AG08395 (cell line): ENCODE results near the gene CERS3.
"Not testable (repeated sequence)": the region's sequence is repeated elsewhere in the genome, so short reads cannot be mapped to it uniquely, and the experiment has no call there.

ENCODE experiments used
- DNase-seq: peaks from one replicate; pipeline ENCODE4 v3.0.0; 2012; ENCODE audit warnings: mixed read lengths, low spot score

CERS3 gene

DNA sequence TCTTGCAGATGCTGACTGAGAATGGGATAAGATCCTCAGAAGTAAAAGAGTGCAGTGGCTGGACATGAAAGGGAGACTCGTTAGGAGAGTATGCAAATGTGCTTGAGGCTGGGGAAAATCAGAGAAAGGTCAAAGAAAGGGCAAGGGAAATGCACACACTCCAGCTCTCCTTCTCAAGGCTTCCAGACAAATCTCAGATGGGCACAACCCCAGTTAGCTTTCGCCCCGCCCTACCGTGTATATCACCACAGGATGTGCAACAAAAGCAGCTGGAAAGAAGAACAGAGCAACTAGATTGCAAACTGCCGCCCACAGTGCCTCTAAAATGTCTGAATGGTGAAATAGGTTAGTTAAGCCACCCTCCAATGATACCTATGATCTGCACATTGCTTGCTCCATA, 63.9 kb downstream of the CERS3 start:
- DNase-seq, result no peak

DNA sequence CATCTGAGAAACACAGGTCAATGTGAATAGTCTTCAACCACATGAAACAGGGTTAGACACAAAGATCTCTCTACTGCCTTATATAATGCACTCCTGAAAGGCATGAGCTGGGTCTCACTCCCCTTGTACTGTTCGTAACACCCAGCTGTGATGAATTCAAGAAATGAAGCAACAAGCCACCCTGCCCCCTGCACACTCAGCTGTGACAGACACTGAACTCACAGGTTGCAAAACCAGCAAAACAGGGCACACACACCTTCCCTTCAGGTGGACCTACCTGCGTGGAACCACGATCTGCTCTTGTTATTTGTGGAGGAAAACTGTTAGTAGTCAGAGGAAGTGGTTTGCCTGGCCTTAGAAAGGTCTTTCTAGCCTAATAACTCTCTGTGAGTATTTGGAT, 64.5 kb downstream of the CERS3 start:
- DNase-seq, result no peak

DNA sequence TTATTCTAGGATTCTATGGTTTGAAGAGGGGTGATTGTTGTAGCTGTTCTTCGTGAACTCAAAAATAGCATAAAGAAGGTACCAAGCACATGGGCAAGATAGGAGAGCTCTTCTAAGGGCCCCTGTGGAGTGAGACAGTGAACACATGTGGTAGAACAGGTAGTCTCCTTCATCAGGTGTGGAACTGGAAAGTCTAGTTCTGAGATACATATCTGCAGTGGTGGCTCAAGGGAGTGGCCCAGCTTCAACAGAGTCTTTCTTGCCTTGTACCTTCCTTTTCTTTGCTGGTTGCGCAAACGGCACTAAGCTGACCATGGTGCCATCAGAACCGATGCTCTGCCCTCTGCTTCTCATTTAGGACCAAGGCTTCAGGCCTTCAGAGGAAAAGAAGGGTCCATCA, 65.2 kb downstream of the CERS3 start:
- no peak for DNase-seq

DNA sequence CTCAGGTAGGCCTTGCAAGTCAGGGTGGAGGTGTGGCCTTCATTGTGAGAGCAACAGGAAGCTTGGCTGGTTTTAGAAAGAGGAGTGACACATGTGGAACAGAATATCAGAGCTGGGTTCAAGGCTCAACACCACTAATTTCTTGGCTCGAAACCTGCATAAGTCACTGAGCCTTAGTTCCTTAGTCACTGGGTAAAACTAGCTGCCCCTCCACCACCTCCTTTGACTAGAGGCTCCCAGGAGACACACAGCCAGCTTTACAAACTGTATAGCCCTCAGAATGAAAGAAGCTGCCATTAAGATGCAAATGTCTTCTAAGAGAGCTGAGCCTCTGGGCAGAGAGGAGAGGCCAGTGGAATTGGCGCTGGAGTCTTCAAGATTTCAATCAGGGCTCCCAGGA, 67.7 kb downstream of the CERS3 start:
- DNase-seq, result no peak

DNA sequence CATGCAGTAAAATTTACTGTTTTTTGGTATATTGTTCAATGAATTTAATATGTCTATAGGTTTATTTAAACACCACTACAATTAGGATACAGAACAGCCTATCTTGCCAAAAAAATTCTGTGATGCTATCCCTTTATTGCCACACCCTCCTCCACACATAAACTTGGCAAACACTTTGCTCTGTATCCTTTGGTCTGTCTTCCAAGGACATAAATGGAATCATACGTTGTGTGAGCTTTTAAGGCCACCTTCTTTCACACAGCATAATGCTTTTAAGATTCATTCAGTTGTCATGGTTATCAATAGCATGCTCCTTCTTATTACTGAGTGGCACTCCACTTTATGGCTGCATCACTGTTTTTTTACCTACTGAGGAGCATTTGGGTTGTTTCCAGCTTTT, 71.5 kb downstream of the CERS3 start:
- DNase-seq, result no peak

DNA sequence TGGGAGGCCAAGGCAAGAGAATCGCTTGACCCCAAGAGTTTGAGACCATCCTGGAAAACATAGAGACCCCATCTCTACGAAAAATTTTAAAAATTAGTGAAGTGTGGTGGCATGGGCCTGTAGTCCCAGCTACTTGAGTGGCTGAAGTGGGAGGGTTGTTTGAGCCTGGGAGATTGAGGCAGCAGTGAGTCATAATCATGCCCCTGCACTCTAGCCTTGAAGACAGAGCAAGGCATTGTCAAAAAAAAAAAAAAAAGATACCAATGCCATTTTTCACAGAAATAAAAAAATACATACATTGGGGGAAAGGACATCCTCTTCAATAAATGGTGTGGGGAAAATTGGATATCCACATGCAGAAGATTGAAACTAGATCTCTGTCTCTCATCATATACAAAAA, 74.6 kb downstream of the CERS3 start:
- DNase-seq, result no peak

DNA sequence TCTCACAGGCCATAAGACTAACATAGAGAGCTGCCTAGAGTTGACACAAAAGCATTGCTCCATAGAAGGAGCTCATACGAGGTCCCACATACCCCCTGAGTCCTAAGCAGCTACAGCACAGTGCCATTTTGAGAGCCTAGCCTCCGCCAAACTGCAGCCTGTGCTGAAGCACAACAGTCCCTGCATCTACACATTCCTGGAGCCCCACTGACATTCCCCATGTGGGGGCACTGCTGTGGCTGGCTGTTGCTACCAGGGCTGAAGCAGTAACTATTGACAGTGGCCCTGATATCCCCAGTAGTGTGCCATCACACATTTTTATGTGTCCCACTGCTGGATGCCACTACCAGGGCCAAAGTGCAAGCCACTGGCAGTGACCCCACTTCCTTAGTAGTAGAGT, 80.3 kb downstream of the CERS3 start:
- no peak for DNase-seq

DNA sequence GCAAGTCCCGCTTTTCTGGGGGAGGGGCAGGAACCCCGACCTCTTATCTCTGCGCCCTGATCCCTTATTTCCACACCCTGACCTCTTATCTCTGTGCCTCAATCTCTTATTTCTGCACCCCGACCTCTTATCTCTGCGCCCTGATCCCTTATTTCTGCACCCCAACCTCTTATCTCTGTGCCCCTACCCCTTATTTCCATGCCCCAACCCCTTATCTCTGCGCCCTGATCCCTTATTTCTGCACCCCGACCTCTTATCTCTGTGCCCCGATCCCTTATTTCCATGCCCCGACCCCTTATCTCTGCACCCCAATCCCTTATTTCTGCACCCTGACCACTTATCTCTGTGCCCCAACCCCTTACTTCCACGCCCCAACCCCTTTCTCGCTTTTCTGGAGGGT, 87.7 kb downstream of the CERS3 start:
- not testable (repeated sequence) for DNase-seq

DNA sequence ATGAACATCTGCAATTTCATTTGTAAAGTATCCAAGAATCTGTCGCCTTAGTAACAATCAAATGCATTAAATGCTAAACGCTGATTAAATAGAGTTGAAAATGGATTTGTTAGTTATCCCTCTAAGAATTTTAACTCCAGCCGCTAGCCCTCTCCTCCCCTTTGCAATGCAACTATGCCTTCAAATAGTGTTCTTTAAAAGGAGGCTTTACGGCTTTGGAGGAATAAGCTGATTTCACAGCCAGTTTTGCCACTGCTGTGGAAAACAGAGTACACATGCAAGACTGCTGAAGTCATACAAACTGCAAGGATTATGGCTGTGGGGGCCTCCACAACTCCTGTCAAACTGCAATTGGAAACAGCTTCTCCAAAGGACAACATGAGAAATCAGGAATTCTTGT, 89.2 kb downstream of the CERS3 start:
- DNase-seq, result no peak

DNA sequence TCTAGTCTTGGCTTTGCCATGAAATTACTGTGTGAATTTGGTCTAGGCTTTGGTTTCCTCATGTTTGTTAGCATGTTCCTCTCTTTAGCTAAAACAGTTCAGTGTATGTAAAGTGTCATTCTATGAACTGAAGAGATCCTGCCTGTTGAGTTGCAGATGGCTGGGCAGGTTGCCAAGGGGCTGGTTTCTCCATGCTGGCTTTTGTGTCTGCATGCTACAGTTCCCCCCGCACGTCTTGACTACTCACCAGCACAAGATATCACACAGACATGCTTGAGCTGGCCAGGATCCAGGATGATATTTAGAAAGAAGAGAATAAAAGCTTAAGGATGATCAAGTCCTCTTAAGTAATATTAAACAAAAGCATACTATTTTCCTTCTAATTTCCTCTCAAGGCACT, 90.2 kb downstream of the CERS3 start:
- DNase-seq, result no peak

DNA sequence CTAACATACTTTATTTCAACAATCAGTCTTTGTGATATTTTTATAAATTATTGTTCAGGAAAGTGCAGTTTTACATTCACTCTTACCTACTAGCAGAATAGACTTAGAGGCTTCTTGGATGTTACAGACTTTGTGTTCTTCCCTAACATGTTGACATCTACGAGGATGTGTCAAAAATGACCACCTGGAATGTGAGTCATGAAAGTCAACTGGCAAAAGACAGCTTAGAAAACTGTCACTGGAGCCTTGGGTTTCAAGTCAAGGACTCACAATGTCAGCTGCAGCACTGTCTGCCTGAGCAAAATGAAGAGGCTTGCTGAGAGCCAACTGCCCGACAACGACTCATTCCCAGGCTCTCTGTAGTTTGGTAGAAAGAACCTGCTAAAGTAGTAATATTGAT, 91.5 kb downstream of the CERS3 start:
- no peak for DNase-seq

DNA sequence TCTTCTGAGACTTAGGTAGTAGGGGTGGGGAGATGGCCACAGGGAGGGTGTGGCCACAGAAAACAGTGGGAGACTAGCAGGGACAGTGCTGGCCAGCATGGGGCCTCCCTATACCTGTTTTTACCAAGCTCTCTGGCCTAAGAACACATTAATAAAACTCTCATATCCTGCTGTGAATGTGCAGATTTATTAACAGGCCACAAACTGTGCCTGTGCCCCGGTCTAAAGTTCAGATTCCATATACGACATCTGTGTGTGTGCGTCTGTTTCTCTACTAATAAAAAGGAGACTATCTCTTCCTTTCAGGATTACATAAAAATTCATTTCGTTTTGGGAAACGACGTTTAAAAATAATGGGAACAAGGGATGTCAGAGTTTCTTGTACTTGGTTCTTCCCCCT, 94.2 kb downstream of the CERS3 start:
- no peak for DNase-seq

DNA sequence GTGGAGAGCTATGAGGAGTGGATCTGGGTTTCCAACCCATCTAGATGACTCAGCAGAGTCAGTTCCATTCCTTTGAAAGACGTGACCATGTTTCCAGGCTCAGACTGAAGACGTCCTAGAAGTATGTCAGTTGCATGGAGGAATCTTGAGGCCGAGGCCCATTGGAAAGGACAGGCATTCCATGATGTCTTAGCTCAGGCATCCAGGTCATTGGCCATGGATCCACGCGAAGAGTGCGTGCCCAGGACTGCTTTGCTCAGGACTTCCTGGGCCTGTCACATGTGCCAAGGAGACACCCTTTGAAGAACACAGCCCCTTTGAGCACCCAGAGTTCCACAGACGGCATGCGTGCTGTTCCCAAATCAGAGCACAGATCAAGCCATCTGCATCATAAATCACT, 94.7 kb downstream of the CERS3 start:
- DNase-seq, result no peak

DNA sequence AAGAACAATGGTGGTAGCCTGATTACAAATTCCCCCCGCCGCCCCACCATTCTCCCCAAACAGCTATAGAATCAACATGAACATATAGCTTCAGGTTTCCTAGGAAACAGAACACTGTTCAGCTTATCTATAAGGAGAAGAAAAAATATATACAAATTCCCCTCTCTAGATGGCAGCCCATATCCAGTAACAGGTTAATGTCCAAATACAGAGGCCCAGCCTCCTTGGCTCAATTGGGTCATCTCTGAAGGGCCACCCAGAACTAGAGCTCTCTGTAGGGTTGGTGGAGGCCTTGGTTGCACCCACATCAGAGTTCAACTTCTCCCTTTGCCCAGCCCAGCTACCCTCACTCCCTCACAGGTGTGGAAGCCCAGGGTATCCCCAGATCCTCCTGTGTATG, 95.4 kb downstream of the CERS3 start:
- DNase-seq, result no peak

DNA sequence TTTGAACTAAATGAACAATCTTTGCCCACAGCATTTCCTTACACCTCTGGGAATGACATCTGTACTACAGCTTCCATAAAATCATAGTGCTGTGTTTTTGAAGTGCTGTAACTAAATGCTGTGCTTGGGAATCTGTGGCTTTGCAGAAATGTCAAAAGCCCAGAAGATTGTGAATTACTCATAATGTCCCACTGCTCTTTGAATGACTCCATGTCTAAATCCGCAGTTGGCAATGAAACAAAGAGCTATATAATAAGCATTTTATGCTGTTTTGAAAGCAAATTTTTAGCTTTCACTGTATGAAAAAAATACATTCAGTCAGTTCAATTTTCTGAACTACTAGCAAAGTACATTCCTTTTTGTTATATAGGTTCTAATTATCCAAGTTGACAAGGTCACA, 98.3 kb downstream of the CERS3 start:
- no peak for DNase-seq

DNA sequence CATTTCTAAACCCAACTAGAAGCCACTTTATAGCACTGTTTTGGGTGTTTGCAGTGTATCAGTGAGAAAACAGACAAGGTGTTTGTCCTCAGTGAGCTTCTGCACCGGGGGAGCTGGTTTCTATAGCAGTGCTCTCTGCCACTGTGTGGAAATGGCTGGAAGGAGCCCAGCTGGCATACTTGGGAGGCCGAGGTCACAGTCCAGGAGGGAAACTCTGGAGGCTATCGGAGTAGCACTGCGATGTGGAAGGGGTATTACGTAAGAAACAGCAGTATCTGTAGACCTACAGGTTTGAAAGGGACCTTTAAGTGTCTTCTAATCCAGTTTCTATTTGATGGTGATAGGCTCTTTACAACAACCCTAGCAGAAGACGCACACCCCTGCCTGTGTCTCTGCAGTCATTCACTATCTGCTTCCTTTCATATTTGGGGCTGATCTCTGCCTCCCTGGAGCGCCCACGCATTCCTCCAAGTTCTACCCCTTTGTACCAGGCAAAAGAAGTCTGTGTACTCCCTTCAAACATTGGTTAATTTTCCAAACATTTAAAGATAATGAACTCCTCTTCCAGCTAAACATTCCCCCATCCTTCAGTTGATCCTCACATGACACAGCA, 99.5 kb downstream of the CERS3 start:
- no peak for DNase-seq

DNA sequence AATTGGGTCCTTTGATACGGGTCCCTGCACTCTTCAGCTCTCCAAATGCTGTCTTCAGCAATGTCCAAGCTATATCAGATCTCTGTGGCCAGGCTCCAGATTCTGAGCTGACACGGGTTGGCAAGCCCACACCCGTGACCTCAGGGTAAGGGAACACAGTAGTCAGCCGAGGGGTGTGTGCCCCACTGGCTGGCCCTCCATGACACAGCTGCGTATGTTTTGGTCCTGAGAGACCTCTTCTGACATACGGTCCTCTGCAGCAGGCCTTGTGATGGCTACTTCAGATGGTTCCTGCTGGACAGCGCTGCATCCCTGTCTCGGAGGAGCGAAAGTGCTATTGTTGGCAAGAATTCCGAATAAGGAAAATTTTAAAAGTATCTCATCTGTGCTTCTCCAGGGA, 101.8 kb downstream of the CERS3 start:
- no peak for DNase-seq

DNA sequence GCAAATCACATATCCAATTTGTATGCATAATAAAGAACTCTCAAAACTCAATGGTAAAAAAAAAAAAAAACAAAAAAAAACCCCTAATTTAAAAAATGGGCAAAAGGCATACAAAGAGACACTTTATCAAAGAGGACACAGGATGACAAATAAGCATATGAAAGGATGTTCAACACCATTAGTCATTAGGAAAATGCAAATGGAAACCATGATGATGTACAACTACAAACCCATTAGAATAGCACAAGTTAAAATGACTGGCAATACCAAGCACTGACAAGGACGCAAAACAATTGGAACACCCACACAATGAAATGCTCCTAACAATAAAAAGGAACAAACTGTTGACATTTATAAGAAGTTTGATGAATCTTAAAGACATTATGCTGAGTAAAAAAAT, 123.6 kb downstream of the CERS3 start:
- DNase-seq, result no peak

DNA sequence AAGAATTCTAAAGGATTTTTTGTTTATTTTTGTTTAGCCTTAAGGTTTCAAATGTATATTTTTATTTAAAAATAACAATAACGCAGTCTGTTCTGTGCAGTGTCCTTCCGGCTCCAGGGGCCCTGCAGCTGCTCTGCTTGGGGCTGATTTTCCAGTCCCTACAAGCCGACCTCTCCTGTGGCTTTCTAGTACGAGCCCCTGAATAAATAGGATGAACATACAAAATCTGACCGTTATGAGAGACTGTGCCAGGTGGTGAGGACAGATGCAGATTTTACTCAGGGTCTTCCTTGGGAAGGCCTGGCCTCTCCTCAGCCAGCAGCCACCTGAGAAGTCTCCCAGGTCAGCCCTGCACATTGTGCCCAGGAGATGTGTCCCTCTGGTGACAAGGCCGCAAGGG, 127.8 kb downstream of the CERS3 start:
- no peak for DNase-seq

DNA sequence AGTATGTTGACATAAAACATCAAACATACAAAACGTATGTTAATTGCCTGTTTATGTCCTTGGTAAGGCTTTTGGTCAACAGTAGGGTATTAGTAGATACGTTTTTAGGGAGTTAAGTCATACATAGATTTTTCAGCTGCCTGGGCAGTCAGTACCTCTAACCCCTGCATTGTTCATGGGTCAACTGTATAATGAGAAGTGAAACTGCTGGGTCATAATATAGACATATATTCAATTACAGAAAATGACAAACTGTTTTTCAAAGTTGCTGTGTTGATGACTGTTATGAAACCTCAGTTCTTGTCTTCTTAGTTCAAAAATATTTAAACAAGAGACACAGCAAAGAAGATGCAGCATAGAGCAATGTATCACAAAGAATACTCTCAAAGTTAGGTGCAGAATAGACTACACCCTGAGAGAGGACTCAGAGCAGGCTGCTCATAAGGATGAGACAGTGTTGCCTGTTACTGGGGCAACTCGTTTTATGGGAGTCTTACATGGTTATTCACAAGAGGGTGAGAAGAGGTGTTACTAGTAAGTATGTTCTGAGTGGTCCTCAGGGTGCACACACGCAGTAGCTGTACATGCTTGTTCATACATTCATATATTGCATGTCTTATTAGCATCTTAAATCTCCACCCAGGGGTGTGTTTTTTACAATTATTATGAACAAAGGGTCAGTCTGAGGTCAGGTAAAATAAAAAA, 133.9 kb downstream of the CERS3 start:
- DNase-seq, result no peak

DNA sequence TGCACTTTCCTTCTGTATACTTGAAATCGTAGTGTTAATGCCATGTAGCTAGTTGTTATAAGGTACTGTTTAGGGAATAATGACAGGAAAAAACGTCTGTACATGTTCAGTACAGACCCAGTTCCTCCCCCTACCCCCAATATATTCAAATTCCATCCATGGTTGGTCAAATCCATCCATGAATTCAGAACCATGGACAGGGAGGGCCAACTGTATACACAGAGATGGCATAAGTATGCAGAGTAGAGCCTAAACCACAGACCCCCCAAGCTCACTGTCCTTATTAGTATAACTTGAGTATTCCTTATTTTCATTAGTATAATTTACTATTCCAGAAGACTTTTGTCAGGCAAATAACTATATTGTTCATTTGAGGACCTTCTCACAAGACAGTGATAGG, 135.7 kb downstream of the CERS3 start:
- DNase-seq, result no peak

DNA sequence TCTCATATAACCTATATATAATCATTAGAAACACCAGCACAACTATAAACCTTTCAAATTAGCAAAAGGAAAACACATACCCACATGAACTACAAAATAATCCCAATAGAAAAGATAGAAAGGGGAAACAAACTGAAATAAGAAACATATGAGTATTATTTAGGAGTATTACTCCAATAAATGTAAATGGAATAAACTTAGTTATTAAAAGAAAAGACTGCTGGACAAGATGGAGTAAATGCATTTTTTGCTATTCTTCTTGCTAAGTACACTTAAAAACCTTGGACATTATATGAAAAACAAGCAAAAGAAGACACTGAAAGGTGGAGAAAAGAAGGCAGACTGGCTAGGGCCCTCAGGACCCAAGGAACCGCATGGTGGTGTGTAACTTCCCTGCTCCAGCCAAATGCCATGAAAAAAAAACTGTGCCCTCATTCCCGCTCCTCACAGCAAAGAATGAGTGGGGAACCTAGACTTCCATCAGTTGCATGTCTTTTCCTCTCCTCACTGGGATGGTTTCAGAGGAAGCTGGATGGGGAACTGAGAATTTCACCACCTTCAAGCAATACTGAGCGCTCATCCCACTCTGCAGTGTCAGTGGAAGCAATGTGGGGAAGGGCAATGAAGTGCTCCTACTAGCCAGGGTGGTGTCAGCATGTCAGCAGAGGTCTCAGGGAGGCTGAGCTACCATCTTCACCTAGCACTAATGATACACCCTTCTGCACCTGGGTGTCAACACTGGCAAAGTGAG, 143.3 kb downstream of the CERS3 start:
- DNase-seq, result no peak

DNA sequence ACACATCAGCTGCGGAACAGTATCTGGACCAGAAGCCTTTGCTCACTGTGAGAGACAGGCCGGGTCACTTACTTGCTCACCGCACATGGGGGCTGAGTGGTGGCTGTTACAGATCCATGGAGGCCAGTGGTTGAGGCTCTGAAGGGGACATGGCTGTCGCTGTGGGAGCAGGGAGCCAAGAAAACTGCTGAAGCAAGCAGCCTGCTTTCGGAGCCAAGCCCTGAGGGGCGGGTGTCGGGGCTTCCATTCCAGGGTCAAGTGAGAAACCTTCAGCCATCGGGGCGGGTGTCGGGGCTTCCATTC, 144.7 kb downstream of the CERS3 start:
- DNase-seq, result no peak
